Superior temporal gyrus (tissue), 1 donor: Measurements from ENCODE around the gene XPO5.

Source experiments
- DNase-seq: peaks from one replicate; pipeline ENCODE4 v3.0.0-alpha.2; 2016; ENCODE audit errors: extremely low spot score

XPO5 gene

DNA sequence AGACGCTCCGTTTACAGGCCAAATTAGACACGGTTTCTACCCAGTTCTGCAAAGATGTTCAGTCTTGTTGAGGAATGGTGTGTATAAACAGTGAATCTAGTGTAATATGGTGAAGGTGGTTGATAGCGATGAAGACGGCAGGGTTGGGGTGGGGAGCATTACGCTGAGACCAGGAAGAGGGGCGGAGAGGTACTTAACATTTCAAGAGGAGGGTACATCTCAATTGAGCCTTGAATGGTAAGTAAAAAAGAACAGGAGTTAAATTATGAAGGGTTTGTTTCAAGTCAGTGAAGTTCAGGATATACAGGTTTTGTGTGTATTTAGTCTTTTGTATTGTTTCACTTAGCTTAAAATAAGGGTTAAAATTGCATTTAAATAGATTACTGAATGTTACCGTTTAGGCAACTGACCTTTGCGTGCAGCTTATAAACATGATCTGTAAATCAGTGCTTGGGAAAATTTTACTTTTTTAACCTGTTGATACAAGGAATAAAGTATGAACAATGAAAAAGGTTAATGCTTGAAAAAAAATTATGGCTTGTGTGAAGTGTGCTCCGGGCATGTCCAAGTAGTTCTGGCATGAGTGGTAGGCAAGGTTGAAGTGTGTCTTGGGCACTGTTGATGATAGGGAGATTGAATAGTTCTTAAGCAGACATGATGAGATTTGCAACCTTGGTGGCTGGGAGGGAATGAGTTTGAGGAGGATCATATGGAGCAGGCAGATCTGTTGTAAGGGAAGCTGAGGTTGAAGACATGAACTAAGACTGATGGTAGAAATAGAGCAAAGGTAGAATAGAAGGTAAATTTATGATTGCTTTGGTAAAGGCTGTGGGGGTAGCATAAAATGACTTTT, 58.1 kb downstream of the XPO5 start:
- DNase-seq = no peak

- peak; percentile 100 for DNase-seq
Measured at GRCh38 chr6:43516697-43517504, 58.9 kb downstream of the XPO5 start, which contains the start of the genes POLR1C and YIPF3. Gene POLR1C, plus strand, starts transcription at chr6:43517089. Its CDS starts 21 bp downstream, at chr6:43517110. Gene YIPF3, minus strand, starts transcription at chr6:43516926. Its CDS starts 119 bp downstream, at chr6:43516807.

- no peak for DNase-seq
Measured at GRCh38 chr6:43516367-43516696, 59.5 kb downstream of the XPO5 start.

DNA sequence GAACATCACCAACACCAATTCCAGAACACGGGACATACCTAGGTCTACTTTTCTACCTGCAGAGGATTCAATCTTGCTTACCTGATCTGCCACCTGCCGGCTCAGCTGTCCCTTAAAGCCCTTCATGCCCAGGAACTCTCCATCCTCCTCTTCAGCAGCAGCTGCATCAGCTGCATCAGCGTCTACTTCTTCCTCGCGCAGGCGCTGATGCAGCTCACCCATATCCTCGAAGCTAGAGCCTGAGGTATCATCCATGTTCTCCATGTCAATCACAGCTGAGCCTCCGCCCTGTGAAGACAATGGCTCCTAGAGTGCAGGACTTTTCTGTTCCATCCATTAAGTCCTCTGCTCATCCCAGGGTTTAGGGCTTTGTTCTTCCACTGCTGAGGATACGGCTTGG, 60.0 kb downstream of the XPO5 start:
- no peak for DNase-seq

- no peak for DNase-seq
Measured at GRCh38 chr6:43511824-43512415, 63.9 kb downstream of the XPO5 start.

- no peak for DNase-seq
Measured at GRCh38 chr6:43510827-43511163, 65.0 kb downstream of the XPO5 start.

DNA sequence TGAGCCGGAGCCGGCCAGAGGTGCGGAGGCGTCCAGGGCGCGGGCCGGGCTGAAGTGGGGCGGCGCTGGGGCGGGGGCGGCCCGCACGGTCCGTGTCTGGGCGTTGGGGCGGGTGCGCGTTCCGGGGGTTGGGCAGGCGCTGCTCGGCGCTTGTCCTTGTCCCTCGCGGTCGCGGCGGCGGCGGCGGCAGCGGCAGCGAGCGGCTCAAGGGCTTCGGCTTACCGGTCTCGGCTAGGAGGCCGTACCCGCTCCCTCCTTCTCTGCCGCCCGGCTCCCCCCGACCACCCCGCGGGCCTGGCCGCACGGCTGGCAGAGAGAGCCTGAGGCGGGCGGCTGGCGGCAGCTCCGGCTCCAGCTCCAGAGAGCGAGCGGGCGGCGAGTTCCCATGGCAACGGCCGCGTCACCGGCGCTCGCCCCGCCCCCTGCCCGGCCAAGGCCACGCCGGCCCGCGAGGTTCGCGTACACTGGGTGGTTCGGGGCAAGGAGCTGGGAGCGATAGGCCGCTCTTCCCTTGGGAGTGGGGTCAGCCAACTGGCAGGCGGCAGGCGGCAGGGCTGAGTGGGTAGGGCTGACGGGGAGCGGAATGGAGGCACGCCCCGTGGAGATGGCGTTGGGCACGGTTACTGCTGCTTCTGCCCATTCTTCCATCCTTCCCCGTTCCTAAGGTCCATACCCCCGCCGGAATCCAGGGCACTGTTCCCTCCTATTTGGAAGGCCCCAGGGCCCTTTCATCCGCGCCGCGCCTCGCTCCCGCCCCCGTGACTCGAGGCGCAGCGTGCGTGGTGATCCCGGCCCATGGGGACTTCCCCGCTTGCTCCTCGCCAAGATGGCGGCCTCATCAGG, 65.6 kb downstream of the XPO5 start, which contains the start of gene LRRC73:
LRRC73 (minus strand) TSS at position 363 of the 843 bp plus-strand sequence. CDS start 561 bp downstream, outside the sequence.
- peak; percentile 80 for DNase-seq

GRCh38 chr6:43509142-43509983, 66.5 kb downstream of the XPO5 start:
- DNase-seq = no peak

DNA sequence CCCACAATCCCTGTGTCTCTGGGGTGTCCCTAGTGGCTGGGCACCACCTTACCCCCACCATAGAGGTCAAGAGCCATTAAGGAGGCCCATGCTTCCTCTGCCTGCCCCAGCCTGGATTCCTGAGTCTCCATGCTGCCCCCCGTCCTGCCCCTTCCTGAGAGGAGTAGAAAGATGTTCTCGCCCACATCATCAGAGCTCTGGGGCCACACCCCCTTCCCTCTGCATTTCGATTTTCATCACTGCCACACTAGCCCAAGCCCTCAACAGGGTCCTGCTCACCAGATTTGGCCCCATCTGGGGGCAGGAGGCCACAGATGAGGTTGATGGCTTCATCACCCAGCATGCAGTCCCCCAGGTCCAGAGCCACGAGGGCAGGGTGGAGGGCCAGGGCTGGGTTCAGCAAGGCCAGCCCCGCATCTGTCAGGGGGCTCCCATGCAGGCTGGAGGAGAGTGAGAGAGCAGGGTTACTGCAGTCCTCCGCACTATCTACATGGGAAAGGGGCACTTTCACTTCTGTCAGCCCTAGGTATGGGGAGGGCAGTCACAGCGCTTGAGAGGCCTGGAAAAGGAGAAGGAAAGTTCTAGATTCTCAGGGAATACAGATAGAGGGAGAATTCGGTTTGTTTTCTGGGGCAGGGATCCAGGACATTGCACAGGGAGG, 67.2 kb downstream of the XPO5 start:
- no peak for DNase-seq

DNA sequence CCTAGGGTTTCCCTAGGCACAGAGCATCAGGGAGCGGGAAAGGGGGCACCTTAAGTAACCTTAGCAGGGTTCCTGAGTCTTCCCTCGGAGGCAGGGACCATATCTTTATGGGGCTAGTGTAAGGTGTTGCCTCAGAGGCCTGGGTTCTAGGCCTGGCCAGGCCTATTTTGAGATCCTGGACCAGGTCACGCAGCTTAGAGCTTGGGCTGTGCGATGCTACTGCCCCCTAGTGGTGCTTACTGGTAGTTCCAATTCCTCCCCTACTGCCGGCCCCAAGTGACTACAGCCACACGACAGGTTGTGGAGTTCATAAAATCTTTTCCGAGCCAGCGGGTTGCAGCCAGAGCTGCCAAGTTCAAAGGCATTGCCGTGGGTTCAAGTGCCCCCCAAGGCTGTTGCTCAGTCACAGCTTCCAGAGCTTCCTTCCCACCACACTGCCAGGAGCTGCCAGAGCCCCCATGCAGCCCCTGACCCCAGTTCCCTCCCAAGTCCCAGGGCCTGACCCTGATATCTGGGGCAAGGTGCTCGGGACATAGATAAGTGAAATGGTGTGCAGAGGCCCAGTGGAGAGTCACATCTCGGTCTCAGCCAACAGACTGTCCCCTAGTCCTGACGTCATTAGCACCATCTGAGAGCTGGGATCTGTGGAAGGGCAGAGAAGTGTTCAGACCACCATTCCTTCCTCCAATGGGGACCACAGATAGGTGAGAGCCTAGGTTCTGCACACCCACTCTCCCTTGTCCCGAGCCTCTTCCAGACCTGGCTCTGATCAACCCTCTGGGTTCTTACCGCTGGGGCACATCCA, 69.0 kb downstream of the XPO5 start:
- peak; percentile 95 for DNase-seq

- DNase-seq = no peak
Measured at GRCh38 chr6:43506171-43506570, 69.7 kb downstream of the XPO5 start.

GRCh38 chr6:43505718-43506117, 70.1 kb downstream of the XPO5 start:
- DNase-seq = no peak

DNA sequence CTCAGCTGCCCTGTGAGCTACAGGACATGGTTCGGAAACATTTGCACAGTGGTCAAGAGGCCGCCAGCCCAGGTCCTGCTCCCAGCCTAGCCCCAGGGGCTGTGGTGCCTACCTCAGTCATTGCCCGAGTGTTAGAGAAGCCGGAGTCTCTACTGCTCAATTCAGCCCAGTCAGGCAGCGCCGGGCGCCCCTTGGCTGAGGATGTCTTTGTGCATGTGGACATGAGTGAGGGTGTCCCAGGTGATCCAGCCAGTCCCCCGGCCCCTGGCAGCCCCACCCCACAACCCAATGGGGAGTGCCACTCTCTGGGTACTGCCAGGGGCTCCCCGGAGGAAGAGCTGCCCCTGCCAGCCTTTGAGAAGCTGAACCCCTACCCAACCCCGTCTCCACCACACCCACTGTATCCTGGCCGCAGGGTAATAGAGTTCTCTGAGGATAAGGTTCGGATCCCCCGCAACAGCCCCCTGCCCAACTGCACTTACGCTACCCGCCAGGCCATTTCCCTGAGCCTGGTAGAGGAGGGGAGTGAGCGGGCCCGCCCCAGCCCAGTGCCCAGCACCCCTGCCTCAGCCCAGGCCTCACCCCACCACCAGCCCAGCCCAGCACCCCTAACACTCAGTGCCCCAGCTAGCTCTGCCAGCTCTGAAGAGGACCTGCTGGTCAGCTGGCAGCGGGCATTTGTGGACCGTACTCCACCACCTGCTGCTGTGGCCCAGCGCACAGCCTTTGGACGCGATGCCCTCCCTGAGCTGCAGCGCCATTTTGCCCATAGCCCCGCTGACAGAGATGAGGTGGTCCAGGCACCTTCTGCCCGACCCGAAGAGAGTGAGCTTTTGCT, 70.9 kb downstream of the XPO5 start:
- DNase-seq = no peak

- no peak for DNase-seq
Measured at GRCh38 chr6:43503443-43503842, 72.4 kb downstream of the XPO5 start.

DNA sequence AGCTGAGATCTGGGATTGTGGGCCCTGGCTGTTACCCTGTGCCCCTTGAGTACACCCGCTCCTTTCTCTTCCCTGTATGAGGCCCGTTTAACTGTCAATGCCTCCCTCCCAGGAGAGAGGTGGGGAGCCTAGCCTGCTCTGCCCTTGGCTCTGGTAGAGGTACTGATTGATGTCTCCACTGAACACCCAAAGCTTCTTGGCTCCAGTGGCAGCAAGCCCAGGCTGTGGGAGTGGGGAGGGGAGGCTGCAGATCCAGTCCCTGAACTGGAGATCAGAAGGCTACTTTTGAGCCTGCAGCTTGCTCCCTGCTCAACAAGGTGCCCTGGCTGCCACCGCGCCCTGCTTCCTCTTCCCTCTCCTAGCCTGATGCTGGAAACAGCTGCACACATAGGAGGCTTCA, 73.2 kb downstream of the XPO5 start:
- DNase-seq = no peak

- no peak for DNase-seq
Measured at GRCh38 chr6:43500921-43501320, 74.9 kb downstream of the XPO5 start.

DNA sequence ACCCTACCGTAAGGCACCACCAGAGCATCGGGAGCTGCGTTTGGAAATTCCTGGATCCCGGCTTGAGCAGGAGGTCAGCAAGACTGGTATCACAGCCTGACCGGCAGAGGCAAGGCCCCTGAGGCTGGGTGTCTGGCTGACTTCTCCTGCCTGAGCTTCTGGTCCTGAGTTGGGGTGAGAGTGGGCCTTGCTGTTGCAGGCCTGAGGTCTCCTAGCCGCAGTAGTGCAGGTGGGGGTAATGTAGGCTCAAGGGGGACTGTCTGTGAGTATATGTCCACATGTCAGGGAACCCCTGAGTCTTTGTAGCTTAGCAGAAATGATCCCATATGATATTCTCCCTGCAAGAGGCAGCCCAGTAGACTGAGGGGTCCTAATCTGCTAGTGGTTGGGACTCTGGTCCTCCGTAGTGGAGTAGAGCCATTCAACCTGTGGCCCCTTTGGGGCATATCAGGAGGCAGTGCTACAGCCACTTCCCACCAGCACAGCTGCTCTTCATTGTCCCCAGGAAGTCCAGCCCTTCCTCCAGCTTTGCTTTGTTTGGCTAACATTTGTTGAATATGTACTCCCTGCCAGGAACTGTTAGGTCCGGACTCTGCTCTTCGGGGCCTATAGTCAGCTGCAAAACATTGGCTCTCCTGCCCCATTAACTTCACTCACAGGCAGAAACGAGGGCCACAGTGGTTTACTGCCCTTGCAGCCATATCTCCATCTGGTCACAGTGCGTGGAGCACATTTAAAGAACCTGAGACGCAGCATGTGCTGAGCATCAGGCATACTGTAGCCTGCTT, 76.6 kb downstream of the XPO5 start:
- DNase-seq = no peak
